ENCODE measurements around the gene C11orf71. TPM values are rescaled to one million over a fixed set of nuclear protein-coding genes. Genes with fewer than 3 reads are reported as not detected.

C11orf71 gene
- total RNA-seq, 1 experiment from 2014 or later: 9.5 TPM

DNA sequence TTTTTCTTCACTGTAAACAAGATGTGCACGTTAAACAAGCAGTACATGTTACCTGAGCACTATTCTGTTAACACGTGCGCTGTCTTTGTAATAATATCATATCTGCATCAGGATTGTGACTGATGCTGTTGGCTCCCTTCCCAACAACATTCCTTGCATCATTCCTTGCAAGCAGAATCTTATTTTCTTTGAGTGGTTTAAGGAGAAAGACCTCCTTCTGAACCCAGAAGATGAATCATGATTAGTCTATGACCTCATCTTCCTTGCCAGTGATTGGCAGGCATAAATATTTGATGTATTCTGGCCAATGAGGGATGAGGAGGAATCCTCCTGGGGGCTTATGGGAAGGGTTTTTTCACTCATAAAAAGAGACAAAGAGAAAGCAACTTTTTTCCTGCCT lies 46.2 kb downstream of the C11orf71 start:
- Histone ChIP-seq H3K9me3 (no peaks in the 10 kb centered on the region), H3K4me3 (ENCODE audit: low read depth, low read length) (no peak overlapping the region), H3K27me3 (replicated peaks; ENCODE audit: control insufficient read depth, insufficient read depth, low read length) (no peaks in the 10 kb centered on the region), H3K36me3 (ENCODE audit: control insufficient read depth, insufficient read depth, low read length) (no peaks in the 10 kb centered on the region), H3K4me1 (no peaks in the 10 kb centered on the region)
- no peaks in the 10 kb centered on the region for H3K27me3 Mint-ChIP-seq (ENCODE audit: insufficient read depth, unreplicated experiment)
- no peak for DNase-seq
- CTCF ChIA-PET: no interaction called here
- H3K27ac Mint-ChIP-seq (ENCODE audit: unreplicated experiment): no peak overlapping the region
- no peak overlapping the region for H3K4me3 Mint-ChIP-seq (ENCODE audit: unreplicated experiment)
- H3K9me3 Mint-ChIP-seq (ENCODE audit: unreplicated experiment): no peaks in the 10 kb centered on the region
- TF ChIP-seq, protein P1, sequence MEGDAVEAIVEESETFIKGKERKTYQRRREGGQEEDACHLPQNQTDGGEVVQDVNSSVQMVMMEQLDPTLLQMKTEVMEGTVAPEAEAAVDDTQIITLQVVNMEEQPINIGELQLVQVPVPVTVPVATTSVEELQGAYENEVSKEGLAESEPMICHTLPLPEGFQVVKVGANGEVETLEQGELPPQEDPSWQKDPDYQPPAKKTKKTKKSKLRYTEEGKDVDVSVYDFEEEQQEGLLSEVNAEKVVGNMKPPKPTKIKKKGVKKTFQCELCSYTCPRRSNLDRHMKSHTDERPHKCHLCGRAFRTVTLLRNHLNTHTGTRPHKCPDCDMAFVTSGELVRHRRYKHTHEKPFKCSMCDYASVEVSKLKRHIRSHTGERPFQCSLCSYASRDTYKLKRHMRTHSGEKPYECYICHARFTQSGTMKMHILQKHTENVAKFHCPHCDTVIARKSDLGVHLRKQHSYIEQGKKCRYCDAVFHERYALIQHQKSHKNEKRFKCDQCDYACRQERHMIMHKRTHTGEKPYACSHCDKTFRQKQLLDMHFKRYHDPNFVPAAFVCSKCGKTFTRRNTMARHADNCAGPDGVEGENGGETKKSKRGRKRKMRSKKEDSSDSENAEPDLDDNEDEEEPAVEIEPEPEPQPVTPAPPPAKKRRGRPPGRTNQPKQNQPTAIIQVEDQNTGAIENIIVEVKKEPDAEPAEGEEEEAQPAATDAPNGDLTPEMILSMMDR (IDR thresholded peaks at IDR 0.05; ENCODE audit: insufficient read depth in 1 of 2, low read depth in 1 of 2, low read length in 1 of 2, severe bottlenecking in 1 of 2, unreplicated experiment in 1 of 2): no peak
- POLR2A ChIA-PET: no interaction called here
- H3K4me1 Mint-ChIP-seq (ENCODE audit: low read depth, unreplicated experiment): no peaks in the 10 kb centered on the region
- intact Hi-C loops (cut with micrococcal nuclease; ENCODE audit: unreplicated experiment): no loop called here
- H3K36me3 Mint-ChIP-seq (ENCODE audit: insufficient read depth, unreplicated experiment): no peaks in the 10 kb centered on the region
- BruUV-seq (replicated peaks): no TSS peak

DNA sequence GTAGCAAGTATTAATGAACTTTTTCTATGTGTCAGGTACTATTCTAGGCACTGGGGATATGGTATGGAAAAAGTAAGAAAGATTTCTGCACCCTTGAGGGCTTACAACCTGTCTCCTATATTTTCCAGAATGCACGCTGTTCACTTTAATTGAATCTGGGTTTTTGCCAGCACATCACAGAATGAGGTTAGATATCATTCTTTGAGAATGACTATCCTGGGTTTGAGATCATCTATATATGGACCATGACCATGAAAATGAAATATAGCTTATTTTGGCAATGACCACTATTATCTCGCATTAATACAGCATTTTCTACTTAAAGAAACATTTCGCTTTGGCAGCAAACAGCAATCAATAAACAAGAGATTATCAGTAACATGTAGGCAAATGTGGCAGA lies 46.9 kb downstream of the C11orf71 start:
- no peak overlapping the region for H3K4me3 Mint-ChIP-seq (ENCODE audit: unreplicated experiment)
- no peak overlapping the region for H3K27ac Mint-ChIP-seq (ENCODE audit: unreplicated experiment)
- H3K36me3 ChIP-seq (ENCODE audit: control insufficient read depth, insufficient read depth, low read length): no peaks in the 10 kb centered on the region
- no peaks in the 10 kb centered on the region for H3K36me3 Mint-ChIP-seq (ENCODE audit: insufficient read depth, unreplicated experiment)
- TF ChIP-seq, protein P1 (IDR thresholded peaks at IDR 0.05; ENCODE audit: insufficient read depth in 1 of 2, low read depth in 1 of 2, low read length in 1 of 2, severe bottlenecking in 1 of 2, unreplicated experiment in 1 of 2): no peak
- no peaks in the 10 kb centered on the region for H3K4me1 Mint-ChIP-seq (ENCODE audit: low read depth, unreplicated experiment)
- H3K9me3 Mint-ChIP-seq (ENCODE audit: unreplicated experiment): no peaks in the 10 kb centered on the region
- DNase-seq: no peak
- intact Hi-C loops (cut with micrococcal nuclease; ENCODE audit: unreplicated experiment): no loop called here
- no peaks in the 10 kb centered on the region for H3K9me3 ChIP-seq
- H3K27me3 Mint-ChIP-seq (ENCODE audit: insufficient read depth, unreplicated experiment): no peaks in the 10 kb centered on the region
- no TSS peak for BruUV-seq (replicated peaks)
- no peaks in the 10 kb centered on the region for H3K27me3 ChIP-seq (replicated peaks; ENCODE audit: control insufficient read depth, insufficient read depth, low read length)
- ChIA-PET POLR2A (no interaction called here), CTCF (no interaction called here)
- no peak overlapping the region for H3K4me3 ChIP-seq (ENCODE audit: low read depth, low read length)
- no peaks in the 10 kb centered on the region for H3K4me1 ChIP-seq

DNA sequence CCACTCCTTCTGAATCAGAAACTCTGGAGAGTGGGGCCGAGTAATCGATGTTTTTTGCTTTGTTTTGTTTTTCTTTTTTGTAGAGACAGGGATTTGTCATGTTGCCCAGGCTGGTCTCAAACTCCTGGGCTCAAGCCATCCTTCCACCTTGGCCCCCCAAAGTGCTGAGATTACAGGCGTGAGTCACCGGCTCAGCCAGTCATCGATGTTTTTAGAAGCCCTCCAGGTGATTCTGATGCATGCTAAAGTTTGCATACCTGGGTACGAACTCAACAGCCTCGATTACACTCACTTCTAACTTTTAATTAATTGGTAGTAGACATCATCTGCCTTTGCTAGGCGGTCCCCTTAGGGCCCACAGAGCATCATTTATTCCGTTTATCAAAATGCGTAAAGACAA lies 50.3 kb downstream of the C11orf71 start:
- no peaks in the 10 kb centered on the region for H3K36me3 ChIP-seq (ENCODE audit: control insufficient read depth, insufficient read depth, low read length)
- Mint-ChIP-seq H3K4me3 (ENCODE audit: unreplicated experiment) (no peak overlapping the region), H3K4me1 (ENCODE audit: low read depth, unreplicated experiment) (no peaks in the 10 kb centered on the region), H3K27ac (ENCODE audit: unreplicated experiment) (no peak overlapping the region), H3K27me3 (ENCODE audit: insufficient read depth, unreplicated experiment) (no peaks in the 10 kb centered on the region), H3K9me3 (ENCODE audit: unreplicated experiment) (no peaks in the 10 kb centered on the region), H3K36me3 (ENCODE audit: insufficient read depth, unreplicated experiment) (no peaks in the 10 kb centered on the region)
- CTCF ChIA-PET: interaction anchor here (0.7 to 1.3 kb wide), 2 partner anchors 10 to 25 kb away, joined by 7 to 8 read pairs; no protein-coding TSS in a partner anchor
- TF ChIP-seq, protein P1 (IDR thresholded peaks at IDR 0.05; ENCODE audit: insufficient read depth in 1 of 2, low read depth in 1 of 2, low read length in 1 of 2, severe bottlenecking in 1 of 2, unreplicated experiment in 1 of 2): no peak
- intact Hi-C loops (cut with micrococcal nuclease; ENCODE audit: unreplicated experiment): no loop called here
- POLR2A ChIA-PET: no interaction called here
- peaks cover 4% of the 10 kb centered on the region; the same call in 1 of the 2 replicates for H3K9me3 ChIP-seq
- no peaks in the 10 kb centered on the region for H3K4me1 ChIP-seq
- DNase-seq: no peak
- no peak overlapping the region for H3K4me3 ChIP-seq (ENCODE audit: low read depth, low read length)
- no peaks in the 10 kb centered on the region for H3K27me3 ChIP-seq (replicated peaks; ENCODE audit: control insufficient read depth, insufficient read depth, low read length)
- no TSS peak for BruUV-seq (replicated peaks)

Other genes with a start within 250 kb of the C11orf71 start
- gene NNMT, start 104.1 kb downstream of the C11orf71 start, total RNA-seq (2022): 2.4 TPM in 2 replicates
- 57.6 and 62.6 TPM in 2 replicates for gene RBM7, start 155 bp upstream of the C11orf71 start, total RNA-seq (2022)
- 221 and 241 TPM in 2 replicates for gene REXO2, start 39.0 kb upstream of the C11orf71 start, total RNA-seq (2022)
- gene NXPE1, start 159.4 kb upstream of the C11orf71 start, total RNA-seq (2022): not detected in 2 replicates
- gene NXPE4, start 195.3 kb upstream of the C11orf71 start, total RNA-seq (2022): not detected in 2 replicates